22Rv1 (cell line): Measurements from ENCODE around the gene HAO1.

ENCODE experiments used
- H3K27ac ChIP-seq: fragments of 450-650 bp; 2 replicates; pipeline ENCODE4 v1.5.1; 2017
- ZFX ChIP-seq: fragments of 450-650 bp; IDR thresholded peaks from 2 replicates; pipeline ENCODE4 v1.6.1; 2017; ENCODE audit warnings: antibody characterized with exemption, borderline replicate concordance
- TF ChIP-seq, protein P1 (sequence below): fragments of 450-650 bp; IDR thresholded peaks from 2 replicates; pipeline ENCODE4 v1.5.1; 2017; ENCODE audit warnings: mild to moderate bottlenecking

Gene HAO1

DNA sequence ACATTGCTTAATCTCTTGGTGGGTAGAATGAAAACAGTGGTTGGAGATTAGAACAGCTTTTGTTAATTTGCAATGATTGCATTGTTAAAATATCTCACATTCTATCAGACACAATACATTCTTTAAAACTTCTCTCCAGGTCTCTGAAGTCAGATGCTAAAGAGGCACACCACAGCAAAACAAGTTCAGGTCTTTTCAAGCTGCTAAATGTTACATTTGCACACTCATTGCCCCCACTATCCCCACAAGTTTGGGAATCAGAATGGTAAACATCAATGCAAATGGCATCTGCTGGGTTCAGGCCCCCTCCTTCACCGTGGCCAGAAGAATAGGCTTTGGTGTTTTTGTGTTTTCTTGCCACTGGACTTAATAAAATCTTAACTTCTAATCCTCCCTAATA is 10.1 kb upstream of the HAO1 start:
- TF ChIP-seq ZFX, result no peak
- TF ChIP-seq, protein P1, sequence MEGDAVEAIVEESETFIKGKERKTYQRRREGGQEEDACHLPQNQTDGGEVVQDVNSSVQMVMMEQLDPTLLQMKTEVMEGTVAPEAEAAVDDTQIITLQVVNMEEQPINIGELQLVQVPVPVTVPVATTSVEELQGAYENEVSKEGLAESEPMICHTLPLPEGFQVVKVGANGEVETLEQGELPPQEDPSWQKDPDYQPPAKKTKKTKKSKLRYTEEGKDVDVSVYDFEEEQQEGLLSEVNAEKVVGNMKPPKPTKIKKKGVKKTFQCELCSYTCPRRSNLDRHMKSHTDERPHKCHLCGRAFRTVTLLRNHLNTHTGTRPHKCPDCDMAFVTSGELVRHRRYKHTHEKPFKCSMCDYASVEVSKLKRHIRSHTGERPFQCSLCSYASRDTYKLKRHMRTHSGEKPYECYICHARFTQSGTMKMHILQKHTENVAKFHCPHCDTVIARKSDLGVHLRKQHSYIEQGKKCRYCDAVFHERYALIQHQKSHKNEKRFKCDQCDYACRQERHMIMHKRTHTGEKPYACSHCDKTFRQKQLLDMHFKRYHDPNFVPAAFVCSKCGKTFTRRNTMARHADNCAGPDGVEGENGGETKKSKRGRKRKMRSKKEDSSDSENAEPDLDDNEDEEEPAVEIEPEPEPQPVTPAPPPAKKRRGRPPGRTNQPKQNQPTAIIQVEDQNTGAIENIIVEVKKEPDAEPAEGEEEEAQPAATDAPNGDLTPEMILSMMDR, result no peak
- no peak overlapping the region for H3K27ac ChIP-seq

DNA sequence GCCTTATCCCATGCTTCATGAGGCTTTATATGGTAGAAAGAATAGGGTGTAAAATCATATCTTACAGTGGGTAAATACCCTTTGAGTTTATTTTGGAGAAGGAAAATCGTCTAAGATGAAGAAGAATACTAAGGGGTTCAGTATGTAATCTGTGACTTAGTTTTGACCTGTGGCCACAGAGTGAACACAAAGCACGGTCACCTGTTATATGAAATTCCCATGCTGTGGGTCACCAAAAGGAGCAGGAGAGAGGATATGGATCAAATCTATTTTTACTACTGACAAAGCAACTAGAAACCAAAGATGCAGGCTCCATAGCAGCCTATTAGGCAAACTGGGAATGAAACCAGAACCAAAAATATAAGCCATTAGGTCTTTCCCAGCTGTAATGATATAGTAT is 3.6 kb upstream of the HAO1 start:
- no peak overlapping the region for H3K27ac ChIP-seq
- TF ChIP-seq, protein P1, result no peak
- TF ChIP-seq ZFX, result no peak

DNA sequence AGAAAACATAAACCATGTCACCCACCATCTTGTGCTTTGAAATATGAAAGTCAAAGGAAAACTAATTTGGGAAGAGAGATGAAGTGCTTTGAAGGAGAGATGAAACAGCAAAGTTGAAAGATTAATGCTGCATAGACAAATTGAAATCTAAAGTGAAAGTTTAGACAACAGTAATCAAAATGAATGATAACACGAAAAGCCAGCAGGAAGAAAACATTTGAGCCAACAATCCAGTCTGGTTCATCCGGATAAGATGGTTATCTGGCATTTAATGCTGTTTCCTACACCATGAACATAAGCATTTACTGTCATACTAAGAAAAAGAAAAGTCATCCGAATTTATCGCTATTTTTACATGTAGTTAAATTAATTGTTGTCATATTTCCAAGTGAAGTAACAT is 595 bp downstream of the HAO1 start:
- no peak for TF ChIP-seq ZFX
- TF ChIP-seq, protein P1, result no peak
- H3K27ac ChIP-seq, result no peak overlapping the region

DNA sequence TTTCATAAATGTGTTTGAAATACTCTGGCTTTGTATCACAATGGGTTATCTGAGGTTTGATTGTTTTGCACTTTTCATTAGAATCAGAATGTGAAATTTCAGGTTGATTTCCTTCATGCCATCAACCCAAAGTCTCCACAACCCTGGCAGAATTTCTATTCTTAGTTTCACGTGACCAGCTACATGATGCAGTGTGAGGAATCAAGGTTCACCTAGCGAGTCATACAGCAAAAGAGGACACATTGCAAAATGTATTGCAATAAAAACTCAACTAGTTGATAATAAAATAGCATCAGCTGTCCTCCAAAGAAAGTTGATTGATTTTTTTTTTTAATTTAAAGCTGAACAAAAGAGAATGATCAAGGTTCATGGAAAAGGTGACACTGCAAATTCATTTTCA is 2.2 kb downstream of the HAO1 start:
- H3K27ac ChIP-seq, result no peak overlapping the region
- no peak for TF ChIP-seq ZFX
- TF ChIP-seq, protein P1, result no peak

DNA sequence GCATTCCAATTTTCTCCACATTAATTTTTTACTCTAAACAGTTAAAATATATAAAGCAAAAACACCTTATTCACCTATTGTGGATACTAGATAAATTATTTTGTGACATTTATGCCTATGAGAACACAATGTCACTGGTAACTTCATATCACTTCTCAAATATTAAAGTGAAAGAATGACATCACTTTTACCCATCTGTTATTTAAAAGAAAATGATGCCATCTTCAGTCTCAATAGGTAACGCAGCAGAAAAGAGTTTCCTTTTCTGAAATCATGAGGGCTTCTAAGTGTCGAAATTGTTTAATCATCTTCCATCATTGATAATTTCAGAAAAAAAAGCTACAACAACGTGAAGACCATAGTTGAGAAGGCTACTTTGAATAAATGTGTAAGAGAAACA is 2.9 kb downstream of the HAO1 start:
- TF ChIP-seq ZFX, result no peak
- TF ChIP-seq, protein P1, result no peak

DNA sequence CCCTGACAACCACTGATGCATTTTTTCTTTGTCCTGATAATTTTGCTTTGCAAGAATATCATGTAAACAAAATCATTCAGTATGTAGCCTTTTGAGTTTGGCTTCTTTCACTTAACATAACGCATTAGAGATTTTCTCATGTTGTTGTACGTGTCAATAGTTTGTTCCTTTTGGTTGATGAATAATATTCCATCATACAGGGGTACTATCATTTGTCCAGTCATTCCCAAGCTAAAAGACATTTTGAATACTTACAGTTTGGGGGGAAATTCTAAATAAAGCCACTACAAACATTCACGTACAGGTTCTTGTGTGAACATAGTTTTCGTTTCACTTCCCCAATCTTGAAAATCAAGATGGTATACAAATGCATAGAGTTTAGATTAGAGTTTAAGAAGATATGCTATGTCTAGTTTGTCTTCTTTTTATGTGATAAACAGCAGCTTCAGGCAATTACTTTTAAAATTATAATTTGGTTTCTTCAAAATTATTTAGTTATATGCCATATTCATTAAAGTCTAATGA is 5.2 kb downstream of the HAO1 start:
- TF ChIP-seq ZFX, result no peak
- TF ChIP-seq, protein P1, result no peak
- H3K27ac ChIP-seq, result no peak overlapping the region

More for the DNA sequence above, 2.9 kb downstream of the HAO1 start:
- no peak overlapping the region for H3K27ac ChIP-seq

DNA sequence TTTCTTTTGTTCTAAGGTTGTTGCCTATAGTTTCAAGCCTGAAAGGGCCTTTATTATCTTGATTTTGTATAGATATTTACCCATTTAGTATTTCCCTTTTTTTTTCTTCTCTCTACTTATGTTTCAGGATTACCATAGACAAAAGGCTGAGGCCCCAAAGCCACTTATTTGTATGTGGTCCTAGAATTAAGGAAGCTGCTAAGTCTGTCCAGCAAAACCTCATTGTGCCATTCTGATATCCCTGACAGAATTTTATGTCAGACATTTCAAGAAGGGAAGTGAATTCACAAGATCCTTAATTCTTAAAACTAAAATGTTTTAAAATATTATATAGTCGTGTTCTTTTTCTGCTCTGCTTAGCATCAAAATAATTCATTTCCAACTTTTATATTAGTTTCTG is 6.9 kb downstream of the HAO1 start:
- no peak overlapping the region for H3K27ac ChIP-seq
- TF ChIP-seq, protein P1, result no peak
- TF ChIP-seq ZFX, result no peak
